ENCODE results near the gene TMTC4. TPM values are rescaled to one million over a fixed set of nuclear protein-coding genes. Genes with fewer than 3 reads are reported as not detected.

The TMTC4 gene
- total RNA-seq, 2 experiments from 2014 or later = 18.5 to 24.6 TPM

GRCh38 chr13:100662468-100663211 lies 12.0 kb downstream of the TMTC4 start:
- H3K27ac Mint-ChIP-seq = no peak overlapping the region
- no peaks in the 10 kb centered on the region for H3K9me3 Mint-ChIP-seq
- DNase-seq = no peak
- CTCF ChIA-PET = interaction anchor here (1.4 kb wide), 1 partner anchor 12 kb away, joined by 4 read pairs; the partner anchor contains the start of gene TMTC4
- peaks cover 70% of the 10 kb centered on the region for H3K36me3 Mint-ChIP-seq (ENCODE audit: low read depth)
- no peaks in the 10 kb centered on the region for H3K27me3 Mint-ChIP-seq
- POLR2A ChIA-PET = interaction anchor here (2.9 kb wide), 1 partner anchor 12 kb away, joined by 12 read pairs; the partner anchor contains the start of gene TMTC4
- H3K4me3 Mint-ChIP-seq = no peak overlapping the region
- peaks cover 24% of the 10 kb centered on the region for H3K4me1 Mint-ChIP-seq

- CTCF ChIA-PET = no interaction called here
- Mint-ChIP-seq H3K4me1 (peaks cover 28% of the 10 kb centered on the region), H3K4me3 (no peak overlapping the region), H3K9me3 (no peaks in the 10 kb centered on the region), H3K27ac (no peak overlapping the region), H3K36me3 (ENCODE audit: low read depth) (peaks cover 69% of the 10 kb centered on the region), H3K27me3 (no peaks in the 10 kb centered on the region)
- DNase-seq = no peak
- POLR2A ChIA-PET = interaction anchor here (0.9 kb wide), 1 partner anchor 13 kb away, joined by 3 read pairs; no protein-coding TSS in a partner anchor
Measured at GRCh38 chr13:100660761-100661160, 13.8 kb downstream of the TMTC4 start.

GRCh38 chr13:100659578-100659977 lies 15.0 kb downstream of the TMTC4 start:
- POLR2A ChIA-PET = interaction anchor here (3.1 kb wide), 1 partner anchor 15 kb away, joined by 18 read pairs; the partner anchor contains the start of gene TMTC4
- Mint-ChIP-seq H3K4me3 (no peak overlapping the region), H3K36me3 (ENCODE audit: low read depth) (peaks cover 66% of the 10 kb centered on the region), H3K27ac (no peak overlapping the region), H3K27me3 (no peaks in the 10 kb centered on the region), H3K4me1 (peaks cover 28% of the 10 kb centered on the region), H3K9me3 (no peaks in the 10 kb centered on the region)
- DNase-seq = no peak
- CTCF ChIA-PET = no interaction called here

DNA sequence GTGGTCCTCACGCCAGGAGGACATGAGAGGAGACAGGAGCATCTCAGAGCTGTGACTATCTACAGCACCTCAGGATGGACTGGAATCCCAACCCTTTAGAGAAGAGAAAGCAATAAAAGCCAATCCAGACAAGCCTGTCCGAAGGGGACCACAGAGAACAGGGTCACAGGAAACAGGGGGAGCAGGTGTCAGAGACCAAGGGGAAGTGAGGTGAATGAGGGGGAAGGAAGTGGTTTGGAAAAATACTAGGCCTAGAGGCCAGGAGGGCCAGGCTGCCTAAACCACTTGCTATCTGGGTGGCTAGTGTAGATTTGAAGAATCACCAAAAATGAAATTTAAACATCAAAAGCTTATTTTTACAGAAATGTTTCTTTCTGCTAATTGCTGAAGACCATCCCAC lies 16.2 kb downstream of the TMTC4 start:
- Mint-ChIP-seq H3K9me3 (no peaks in the 10 kb centered on the region), H3K27ac (peak overlapping the region; percentile 31), H3K36me3 (ENCODE audit: low read depth) (peaks cover 64% of the 10 kb centered on the region), H3K27me3 (no peaks in the 10 kb centered on the region), H3K4me3 (no peak overlapping the region), H3K4me1 (peaks cover 28% of the 10 kb centered on the region)
- ChIA-PET CTCF (interaction anchor here (0.8 to 2.6 kb wide), 2 partner anchors 16 to 86 kb away, joined by 3 to 6 read pairs; partner anchors contain the start of gene TMTC4), POLR2A (interaction anchor here (1.3 to 3.1 kb wide), 2 partner anchors 16 to 18 kb away, joined by 3 to 18 read pairs; partner anchors contain the start of gene TMTC4)
- peak; percentile 41 for DNase-seq

- peaks cover 65% of the 10 kb centered on the region for H3K36me3 Mint-ChIP-seq (ENCODE audit: low read depth)
- H3K4me1 Mint-ChIP-seq = peaks cover 28% of the 10 kb centered on the region
- no peak for DNase-seq
- no peaks in the 10 kb centered on the region for H3K9me3 Mint-ChIP-seq
- H3K27ac Mint-ChIP-seq = peak overlapping the region; percentile 31
- CTCF ChIA-PET = interaction anchor here (0.8 to 2.6 kb wide), 3 partner anchors 10 to 85 kb away, joined by 3 to 6 read pairs (median 4); partner anchors contain the start of gene TMTC4
- no peaks in the 10 kb centered on the region for H3K27me3 Mint-ChIP-seq
- H3K4me3 Mint-ChIP-seq = no peak overlapping the region
- POLR2A ChIA-PET = interaction anchor here (1.3 to 3.1 kb wide), 2 partner anchors 17 to 18 kb away, joined by 3 to 18 read pairs; partner anchors contain the start of gene TMTC4
Measured at GRCh38 chr13:100657881-100658315, 16.7 kb downstream of the TMTC4 start.

- Mint-ChIP-seq H3K9me3 (no peaks in the 10 kb centered on the region), H3K27ac (no peak overlapping the region), H3K27me3 (no peaks in the 10 kb centered on the region), H3K4me3 (no peak overlapping the region), H3K4me1 (peaks cover 3% of the 10 kb centered on the region), H3K36me3 (ENCODE audit: low read depth) (peaks cover 47% of the 10 kb centered on the region)
- ChIA-PET POLR2A (interaction anchor here (1.4 kb wide), 1 partner anchor 22 kb away, joined by 4 read pairs; the partner anchor contains the start of gene TMTC4), CTCF (no interaction called here)
- no peak for DNase-seq
Measured at GRCh38 chr13:100652510-100652909, 22.1 kb downstream of the TMTC4 start.

GRCh38 chr13:100650326-100650725 lies 24.3 kb downstream of the TMTC4 start:
- Mint-ChIP-seq H3K27me3 (no peaks in the 10 kb centered on the region), H3K4me1 (no peaks in the 10 kb centered on the region), H3K36me3 (ENCODE audit: low read depth) (peaks cover 36% of the 10 kb centered on the region), H3K9me3 (no peaks in the 10 kb centered on the region), H3K4me3 (no peak overlapping the region), H3K27ac (no peak overlapping the region)
- CTCF ChIA-PET = no interaction called here
- POLR2A ChIA-PET = no interaction called here
- DNase-seq = no peak

DNA sequence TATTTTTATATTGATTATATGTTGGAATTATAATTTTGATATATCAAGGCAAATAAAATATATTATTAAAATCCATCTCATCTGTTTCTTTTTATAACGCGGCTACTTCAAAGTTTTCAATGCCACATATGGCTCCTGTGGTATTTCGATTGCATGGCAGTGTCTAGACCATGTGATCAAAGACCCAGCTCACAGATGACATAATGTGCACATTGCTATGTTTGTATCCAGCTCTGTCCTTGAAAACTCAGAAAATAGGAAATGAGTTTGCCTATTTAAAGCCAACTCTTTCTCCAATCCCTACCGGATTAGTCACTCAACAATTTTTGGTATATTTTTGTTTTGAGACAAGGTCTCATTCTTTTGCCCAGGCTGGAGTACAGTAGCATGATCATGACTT lies 26.2 kb downstream of the TMTC4 start:
- Mint-ChIP-seq H3K27me3 (no peaks in the 10 kb centered on the region), H3K36me3 (ENCODE audit: low read depth) (peaks cover 30% of the 10 kb centered on the region), H3K4me3 (no peak overlapping the region), H3K9me3 (no peaks in the 10 kb centered on the region), H3K4me1 (no peaks in the 10 kb centered on the region), H3K27ac (no peak overlapping the region)
- ChIA-PET CTCF (interaction anchor here (1.2 to 1.9 kb wide), 2 partner anchors 9 to 76 kb away, joined by 3 to 4 read pairs; no protein-coding TSS in a partner anchor), POLR2A (no interaction called here)
- DNase-seq = no peak

DNA sequence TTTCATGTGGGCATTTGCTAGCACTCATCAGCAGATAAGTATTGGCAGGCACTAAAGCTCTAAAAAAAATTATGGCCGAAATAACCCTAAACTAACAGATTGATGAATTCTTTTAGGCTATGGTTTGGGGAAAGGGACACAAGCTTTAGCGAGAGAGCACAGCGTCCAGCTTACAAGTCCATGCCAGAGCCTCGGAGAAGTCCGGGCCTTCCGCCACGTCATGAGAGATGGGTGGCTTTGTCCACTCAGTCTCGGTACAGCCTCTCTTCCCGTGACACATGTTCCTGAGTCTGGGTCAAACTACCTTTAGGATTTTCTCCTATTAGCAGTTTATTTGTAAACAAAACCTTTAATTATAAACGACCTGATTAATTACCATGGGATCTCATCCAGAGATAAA lies 27.7 kb downstream of the TMTC4 start:
- ChIA-PET CTCF (interaction anchor here (1.1 kb wide), 2 partner anchors 74 to 481 kb away, joined by 3 read pairs; no protein-coding TSS in a partner anchor), POLR2A (no interaction called here)
- no peaks in the 10 kb centered on the region for H3K9me3 Mint-ChIP-seq
- H3K4me1 Mint-ChIP-seq = no peaks in the 10 kb centered on the region
- H3K36me3 Mint-ChIP-seq (ENCODE audit: low read depth) = peaks cover 29% of the 10 kb centered on the region
- H3K4me3 Mint-ChIP-seq = no peak overlapping the region
- H3K27me3 Mint-ChIP-seq = no peaks in the 10 kb centered on the region
- no peak for DNase-seq
- no peak overlapping the region for H3K27ac Mint-ChIP-seq

DNA sequence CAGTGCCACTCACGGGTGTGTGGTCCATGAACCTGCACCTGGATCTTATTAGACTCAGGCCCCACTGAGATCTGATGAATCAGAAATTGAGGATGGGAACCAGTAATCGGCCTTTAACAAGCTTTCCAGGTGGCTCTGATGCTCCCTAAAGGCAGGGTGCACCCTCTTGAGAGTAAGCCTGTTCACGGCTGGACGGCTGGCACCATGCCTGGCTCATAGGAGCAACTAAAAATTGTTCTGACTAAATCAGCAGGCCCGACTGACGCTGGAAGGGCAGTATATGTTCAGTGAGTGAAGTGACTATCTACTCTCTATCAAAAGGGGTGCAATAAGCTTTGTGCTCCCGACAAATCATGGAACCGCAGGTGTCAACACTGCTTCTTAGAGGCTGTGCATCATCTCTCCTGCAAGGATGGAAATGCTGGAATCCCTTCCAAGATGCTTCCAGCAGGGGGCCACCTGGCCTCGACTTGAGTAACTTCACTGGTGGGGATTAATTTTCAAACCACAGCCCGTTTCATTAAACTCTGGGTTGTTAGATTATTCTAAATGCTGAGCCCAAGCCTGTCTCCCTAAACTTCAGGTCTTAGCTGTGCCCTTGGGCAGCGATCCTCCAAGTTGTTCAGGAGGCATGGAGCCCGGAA lies 28.4 kb downstream of the TMTC4 start:
- ChIA-PET CTCF (interaction anchor here (1.1 kb wide), 2 partner anchors 73 to 75 kb away, joined by 3 read pairs; no protein-coding TSS in a partner anchor), POLR2A (no interaction called here)
- Mint-ChIP-seq H3K27me3 (no peaks in the 10 kb centered on the region), H3K4me3 (no peak overlapping the region), H3K36me3 (ENCODE audit: low read depth) (peaks cover 29% of the 10 kb centered on the region), H3K4me1 (no peaks in the 10 kb centered on the region), H3K27ac (no peak overlapping the region), H3K9me3 (no peaks in the 10 kb centered on the region)
- DNase-seq = no peak

- ChIA-PET CTCF (interaction anchor here (1.1 kb wide), 1 partner anchor 74 kb away, joined by 3 read pairs; no protein-coding TSS in a partner anchor), POLR2A (no interaction called here)
- Mint-ChIP-seq H3K27ac (no peak overlapping the region), H3K9me3 (no peaks in the 10 kb centered on the region), H3K36me3 (ENCODE audit: low read depth) (peaks cover 29% of the 10 kb centered on the region), H3K27me3 (no peaks in the 10 kb centered on the region), H3K4me3 (no peak overlapping the region), H3K4me1 (no peaks in the 10 kb centered on the region)
- no peak for DNase-seq
Measured at GRCh38 chr13:100645382-100645781, 29.2 kb downstream of the TMTC4 start.

GRCh38 chr13:100644371-100644770 lies 30.2 kb downstream of the TMTC4 start:
- no peaks in the 10 kb centered on the region for H3K4me1 Mint-ChIP-seq
- POLR2A ChIA-PET = no interaction called here
- no peak for DNase-seq
- peaks cover 27% of the 10 kb centered on the region for H3K36me3 Mint-ChIP-seq (ENCODE audit: low read depth)
- no peaks in the 10 kb centered on the region for H3K27me3 Mint-ChIP-seq
- H3K9me3 Mint-ChIP-seq = no peaks in the 10 kb centered on the region
- no peak overlapping the region for H3K27ac Mint-ChIP-seq
- CTCF ChIA-PET = interaction anchor here (1.1 kb wide), 1 partner anchor 71 kb away, joined by 4 read pairs; no protein-coding TSS in a partner anchor
- H3K4me3 Mint-ChIP-seq = no peak overlapping the region

- CTCF ChIA-PET = no interaction called here
- H3K4me1 Mint-ChIP-seq = no peaks in the 10 kb centered on the region
Measured at GRCh38 chr13:100637796-100638195, 36.8 kb downstream of the TMTC4 start.

More at GRCh38 chr13:100637796-100638195, 36.8 kb downstream of the TMTC4 start:
- POLR2A ChIA-PET = no interaction called here
- Mint-ChIP-seq H3K9me3 (no peaks in the 10 kb centered on the region), H3K27ac (no peak overlapping the region), H3K4me3 (no peak overlapping the region), H3K36me3 (ENCODE audit: low read depth) (peaks cover 49% of the 10 kb centered on the region), H3K27me3 (no peaks in the 10 kb centered on the region)
- DNase-seq = no peak

Data from activated CD4-positive, alpha-beta memory T cell treated with anti-CD3 and anti-CD28 coated beads, Interleukin-2, amount 10 ng/mL, durations not matched to agents 7 days and 5 days (primary cell).